Measurements from ENCODE around the gene PDZRN4.

The PDZRN4 gene

DNA sequence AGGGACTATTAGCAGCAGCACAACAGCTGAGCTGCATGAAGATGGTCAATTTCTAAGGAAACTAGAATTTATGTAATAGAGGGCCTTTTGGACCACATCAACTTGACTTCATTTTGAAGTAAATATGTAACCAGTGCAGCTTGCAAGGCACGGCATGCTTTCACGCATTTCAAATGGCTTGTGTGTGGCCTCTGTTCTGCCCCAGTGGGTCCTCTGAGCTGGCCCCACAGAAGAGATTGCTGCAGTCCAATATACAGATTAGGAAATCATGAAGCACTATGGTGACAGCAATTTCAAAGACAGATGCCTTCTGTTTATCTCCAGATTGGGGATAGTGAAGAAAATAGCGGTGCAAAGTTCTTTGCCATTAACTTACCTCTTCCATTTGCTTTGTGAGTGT, 101.4 kb downstream of the PDZRN4 start:
- Histone ChIP-seq H3K27ac (replicated peaks) (no peak overlapping the region), H3K27me3 (ENCODE audit: insufficient read depth, poor library complexity, severe bottlenecking) (no peaks in the 10 kb centered on the region), H3K4me3 (replicated peaks; ENCODE audit: insufficient read depth, low read length) (no peak overlapping the region)
- TF ChIP-seq REST (IDR thresholded peaks at IDR 0.05; ENCODE audit: insufficient replicate concordance, low read depth): no peak
- no peak for TF ChIP-seq GABPA (IDR thresholded peaks at IDR 0.05; ENCODE audit: low read depth)
- TF ChIP-seq POLR2AphosphoS5 (IDR thresholded peaks at IDR 0.05; ENCODE audit: low read depth): no peak
- no peak for TF ChIP-seq CTCF (IDR thresholded peaks at IDR 0.05; ENCODE audit: insufficient read depth, low read length)
- no peak for TF ChIP-seq SPI1 (IDR thresholded peaks at IDR 0.05; ENCODE audit: borderline replicate concordance, low read depth)
- DNase-seq (ENCODE audit: low read depth in 1 of 2, low spot score in 1 of 2): no peak

- no peak overlapping the region for H3K4me3 ChIP-seq (replicated peaks; ENCODE audit: insufficient read depth, low read length)
- H3K27me3 ChIP-seq (ENCODE audit: insufficient read depth, poor library complexity, severe bottlenecking): no peaks in the 10 kb centered on the region
- no peak for DNase-seq (ENCODE audit: low read depth in 1 of 2, low spot score in 1 of 2)
- no peak overlapping the region for H3K27ac ChIP-seq (replicated peaks)
- TF ChIP-seq POLR2AphosphoS5 (IDR thresholded peaks at IDR 0.05; ENCODE audit: low read depth) (no peak), REST (IDR thresholded peaks at IDR 0.05; ENCODE audit: insufficient replicate concordance, low read depth) (no peak)
These were observed 104.9 kb downstream of the PDZRN4 start for GRCh38 chr12:41293011-41293410.

- TF ChIP-seq GABPA (IDR thresholded peaks at IDR 0.05; ENCODE audit: low read depth) (no peak), SPI1 (IDR thresholded peaks at IDR 0.05; ENCODE audit: borderline replicate concordance, low read depth) (no peak), POLR2AphosphoS5 (IDR thresholded peaks at IDR 0.05; ENCODE audit: low read depth) (no peak), REST (IDR thresholded peaks at IDR 0.05; ENCODE audit: insufficient replicate concordance, low read depth) (no peak), CTCF (IDR thresholded peaks at IDR 0.05; ENCODE audit: insufficient read depth, low read length) (no peak)
- no peak overlapping the region for H3K4me3 ChIP-seq (replicated peaks; ENCODE audit: insufficient read depth, low read length)
- DNase-seq (ENCODE audit: low read depth in 1 of 2, low spot score in 1 of 2): no peak
- no peak overlapping the region for H3K27ac ChIP-seq (replicated peaks)
- H3K27me3 ChIP-seq (ENCODE audit: insufficient read depth, poor library complexity, severe bottlenecking): no peaks in the 10 kb centered on the region
These were observed 105.3 kb downstream of the PDZRN4 start for GRCh38 chr12:41293461-41293860.

- H3K27me3 ChIP-seq (ENCODE audit: insufficient read depth, poor library complexity, severe bottlenecking): no peaks in the 10 kb centered on the region
- H3K27ac ChIP-seq (replicated peaks): no peak overlapping the region
- TF ChIP-seq POLR2AphosphoS5 (IDR thresholded peaks at IDR 0.05; ENCODE audit: low read depth) (no peak), GABPA (IDR thresholded peaks at IDR 0.05; ENCODE audit: low read depth) (no peak), REST (IDR thresholded peaks at IDR 0.05; ENCODE audit: insufficient replicate concordance, low read depth) (no peak), SPI1 (IDR thresholded peaks at IDR 0.05; ENCODE audit: borderline replicate concordance, low read depth) (no peak), CTCF (IDR thresholded peaks at IDR 0.05; ENCODE audit: insufficient read depth, low read length) (no peak)
- no peak for DNase-seq (ENCODE audit: low read depth in 1 of 2, low spot score in 1 of 2)
- no peak overlapping the region for H3K4me3 ChIP-seq (replicated peaks; ENCODE audit: insufficient read depth, low read length)
These were observed 114.9 kb downstream of the PDZRN4 start for GRCh38 chr12:41302979-41303403.
